Endodermal cell (in vitro differentiated cells): ENCODE data around the gene DNAJB2. TPM values are rescaled to one million over a fixed set of nuclear protein-coding genes. Genes with fewer than 3 reads are reported as not detected.

Source experiments
- DNase-seq: peaks from one replicate; pipeline ENCODE4 v3.0.0-alpha.2; 2017
- H3K27ac ChIP-seq: 2 replicates; pipeline ENCODE4 v1.5.1; 2013; ENCODE audit warnings: mild to moderate bottlenecking, low read depth, low read length, moderate library complexity
- H3K27me3 ChIP-seq: 2 replicates; pipeline ENCODE4 v1.6.1; 2013; ENCODE audit warnings: mild to moderate bottlenecking, low read length, moderate library complexity; ENCODE audit not compliant: insufficient read depth, control insufficient read depth, poor library complexity, severe bottlenecking
- H3K36me3 ChIP-seq: 2 replicates; pipeline ENCODE4 v1.7.0; 2013; ENCODE audit warnings: mild to moderate bottlenecking, low read length, moderate library complexity; ENCODE audit not compliant: control insufficient read depth, insufficient read depth
- H3K4me1 ChIP-seq: one replicate; pipeline ENCODE4 v1.7.0; 2013; ENCODE audit warnings: low read length; ENCODE audit not compliant: control insufficient read depth, insufficient read depth
- H3K4me3 ChIP-seq: 2 replicates; pipeline ENCODE4 v1.5.1; 2013; ENCODE audit warnings: mild to moderate bottlenecking, low read length, moderate library complexity
- H3K9ac ChIP-seq: 2 replicates; pipeline ENCODE4 v1.6.1; 2013; ENCODE audit warnings: mild to moderate bottlenecking, low read length, moderate library complexity; ENCODE audit not compliant: poor library complexity, severe bottlenecking; ENCODE audit errors: extremely low read depth
- H3K9me3 ChIP-seq: 2 replicates; pipeline ENCODE4 v1.6.1; 2013; ENCODE audit warnings: mild to moderate bottlenecking, low read length, moderate library complexity; ENCODE audit not compliant: control insufficient read depth
- H3K27ac Mint-ChIP-seq: 2 replicates; pipeline ENCODE4 v1.8.0; 2020; ENCODE audit warnings: mixed read lengths
- H3K27me3 Mint-ChIP-seq: 2 replicates; pipeline ENCODE4 v1.8.0; 2021; ENCODE audit warnings: mild to moderate bottlenecking, mixed read lengths; ENCODE audit not compliant: insufficient read depth
- H3K36me3 Mint-ChIP-seq: 2 replicates; pipeline ENCODE4 v1.8.0; 2020; ENCODE audit warnings: low read depth, mixed read lengths
- H3K4me1 Mint-ChIP-seq: 2 replicates; pipeline ENCODE4 v1.8.0; 2020; ENCODE audit warnings: mixed read lengths
- H3K4me3 Mint-ChIP-seq: 2 replicates; pipeline ENCODE4 v1.8.0; 2020; ENCODE audit warnings: mild to moderate bottlenecking, moderate library complexity, mixed read lengths
- H3K9me3 Mint-ChIP-seq: 2 replicates; pipeline ENCODE4 v1.8.0; 2020; ENCODE audit warnings: mild to moderate bottlenecking, mixed read lengths
- WGBS, 2 experiments: methylation state at CpG; one replicate each; pipeline versions ENCODE4 v1.1.5 to v1.1.7; 2013; ENCODE audit warnings: missing lambda C conversion rate in 2 of 2, mixed read lengths in 1 of 2; ENCODE audit not compliant: insufficient coverage in 1 of 2, insufficient read length in 1 of 2; 5-methylcytosine and 5-hydroxymethylcytosine counted together
- total RNA-seq, 2 donors: library from RNA; stranded (reverse); fragmentation: NEBNext Ultra II Directional in 1 of 2; extraction: Animal tissue kit (Norgen Biotek cat#: 25700) in 1 of 2; gene quantifications; 2 replicates in 1 of 2; 3 replicates in 1 of 2; pipeline ENCODE4 v1.2.1, GENCODE V29; 2021
- TF ChIP-seq, protein P1 (sequence below): fragments of 200-600 bp; sonication (generic); conservative IDR thresholded peaks from 2 replicates; pipeline ENCODE4 v1.5.0; 2021; ENCODE audit warnings: antibody characterized with exemption, mild to moderate bottlenecking

DNAJB2 gene
- total RNA-seq, 2 donors from 2014 or later, result 61.9 to 80.9 TPM

- Mint-ChIP-seq H3K27me3 (peaks cover 65% of the 10 kb centered on the region), H3K4me3 (peak within 1 kb of the TSS; percentile 51), H3K4me1 (peaks cover 25% of the 10 kb centered on the region), H3K27ac (no peak within 1 kb of the TSS), H3K36me3 (peaks cover 3% of the 10 kb centered on the region), H3K9me3 (no peaks in the 10 kb centered on the region)
- Histone ChIP-seq H3K9me3 (no peaks in the 10 kb centered on the region), H3K4me3 (peak within 1 kb of the TSS; percentile 73), H3K27me3 (peaks cover 57% of the 10 kb centered on the region), H3K36me3 (no peaks in the 10 kb centered on the region), H3K27ac (no peak within 1 kb of the TSS), H3K9ac (no peak within 1 kb of the TSS), H3K4me1 (peaks cover 17% of the 10 kb centered on the region)
- TF ChIP-seq, protein P1, sequence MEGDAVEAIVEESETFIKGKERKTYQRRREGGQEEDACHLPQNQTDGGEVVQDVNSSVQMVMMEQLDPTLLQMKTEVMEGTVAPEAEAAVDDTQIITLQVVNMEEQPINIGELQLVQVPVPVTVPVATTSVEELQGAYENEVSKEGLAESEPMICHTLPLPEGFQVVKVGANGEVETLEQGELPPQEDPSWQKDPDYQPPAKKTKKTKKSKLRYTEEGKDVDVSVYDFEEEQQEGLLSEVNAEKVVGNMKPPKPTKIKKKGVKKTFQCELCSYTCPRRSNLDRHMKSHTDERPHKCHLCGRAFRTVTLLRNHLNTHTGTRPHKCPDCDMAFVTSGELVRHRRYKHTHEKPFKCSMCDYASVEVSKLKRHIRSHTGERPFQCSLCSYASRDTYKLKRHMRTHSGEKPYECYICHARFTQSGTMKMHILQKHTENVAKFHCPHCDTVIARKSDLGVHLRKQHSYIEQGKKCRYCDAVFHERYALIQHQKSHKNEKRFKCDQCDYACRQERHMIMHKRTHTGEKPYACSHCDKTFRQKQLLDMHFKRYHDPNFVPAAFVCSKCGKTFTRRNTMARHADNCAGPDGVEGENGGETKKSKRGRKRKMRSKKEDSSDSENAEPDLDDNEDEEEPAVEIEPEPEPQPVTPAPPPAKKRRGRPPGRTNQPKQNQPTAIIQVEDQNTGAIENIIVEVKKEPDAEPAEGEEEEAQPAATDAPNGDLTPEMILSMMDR, result no peak
- WGBS, 2 experiments, result 3 to 7% methylated on average over 11 to 48 of the region's 49 CpGs
- peak; percentile 88 for DNase-seq
Measured at GRCh38 chr2:219252900-219253752, 26.0 kb upstream of the DNAJB2 start, which contains the start of gene TUBA4B. Gene TUBA4B, plus strand, starts transcription at chr2:219253243. Its CDS starts 165 bp downstream, at chr2:219253408.

- H3K27me3 Mint-ChIP-seq, result peaks cover 72% of the 10 kb centered on the region
Measured at GRCh38 chr2:219253753-219254589, 25.2 kb upstream of the DNAJB2 start, which contains the start of gene TUBA4A. Gene TUBA4A, minus strand, starts transcription at chr2:219253918. Its CDS starts 60 bp downstream, at chr2:219253858.

More at GRCh38 chr2:219253753-219254589, 25.2 kb upstream of the DNAJB2 start, which contains the start of gene TUBA4A:
- H3K4me3 ChIP-seq, result peak within 1 kb of the TSS; percentile 73
- TF ChIP-seq, protein P1, result no peak
- peaks cover 14% of the 10 kb centered on the region for H3K4me1 ChIP-seq
- H3K27me3 ChIP-seq, result peaks cover 57% of the 10 kb centered on the region
- Mint-ChIP-seq H3K36me3 (no peaks in the 10 kb centered on the region), H3K9me3 (no peaks in the 10 kb centered on the region), H3K4me1 (peaks cover 17% of the 10 kb centered on the region), H3K27ac (no peak within 1 kb of the TSS), H3K4me3 (peak within 1 kb of the TSS; percentile 51)
- no peaks in the 10 kb centered on the region for H3K9me3 ChIP-seq
- no peak within 1 kb of the TSS for H3K27ac ChIP-seq
- 0 to 1% methylated on average over 31 to 76 of the region's 76 CpGs for WGBS, 2 experiments
- peak; percentile 93 for DNase-seq
- H3K9ac ChIP-seq, result no peak within 1 kb of the TSS
- H3K36me3 ChIP-seq, result no peaks in the 10 kb centered on the region
